Measurements from ENCODE around the gene KRTAP2-4.
"Not testable (repeated sequence)": the region's sequence is repeated elsewhere in the genome, so short reads cannot be mapped to it uniquely, and the experiment has no call there.

The KRTAP2-4 gene

GRCh38 chr17:41071606-41072360 is 6.1 kb upstream of the KRTAP2-4 start:
- no peak for DNase-seq (ENCODE audit: low read depth)

- no peak for DNase-seq (ENCODE audit: low read depth)
These were observed 3.4 kb upstream of the KRTAP2-4 start for GRCh38 chr17:41069031-41069430.

GRCh38 chr17:41067281-41067680 is 1.6 kb upstream of the KRTAP2-4 start:
- DNase-seq (ENCODE audit: low read depth), result no peak

GRCh38 chr17:41065016-41065689 is 526 bp downstream of the KRTAP2-4 start:
- DNase-seq (ENCODE audit: low read depth), result not testable (repeated sequence)

GRCh38 chr17:41064301-41064700 is 1.4 kb downstream of the KRTAP2-4 start:
- DNase-seq (ENCODE audit: low read depth), result no peak

GRCh38 chr17:41063449-41063848 is 2.2 kb downstream of the KRTAP2-4 start:
- DNase-seq (ENCODE audit: low read depth), result no peak

- DNase-seq (ENCODE audit: low read depth), result no peak
These were observed 3.7 kb downstream of the KRTAP2-4 start for GRCh38 chr17:41061964-41062363.

GRCh38 chr17:41060052-41060604 is 5.6 kb downstream of the KRTAP2-4 start, which contains the start of gene KRTAP2-3:
TSS of gene KRTAP2-3 (minus strand) at chr17:41060114. CDS start at chr17:41060050, 64 bp downstream.
- DNase-seq (ENCODE audit: low read depth), result no peak

GRCh38 chr17:41059276-41060051 is 6.2 kb downstream of the KRTAP2-4 start:
- DNase-seq (ENCODE audit: low read depth), result not testable (repeated sequence)

GRCh38 chr17:41058741-41059140 is 6.9 kb downstream of the KRTAP2-4 start:
- no peak for DNase-seq (ENCODE audit: low read depth)

- DNase-seq (ENCODE audit: low read depth), result no peak
These were observed 8.1 kb downstream of the KRTAP2-4 start for GRCh38 chr17:41057547-41057946.

- not testable (repeated sequence) for DNase-seq (ENCODE audit: low read depth)
These were observed 10.5 kb downstream of the KRTAP2-4 start, which contains the start of gene KRTAP2-2 for GRCh38 chr17:41055130-41055529. TSS of gene KRTAP2-2 (minus strand) at chr17:41055230. CDS start at chr17:41055211, 19 bp downstream.

- DNase-seq (ENCODE audit: low read depth), result not testable (repeated sequence)
These were observed 11.1 kb downstream of the KRTAP2-4 start for GRCh38 chr17:41054556-41054955.

GRCh38 chr17:41054025-41054424 is 11.7 kb downstream of the KRTAP2-4 start:
- DNase-seq (ENCODE audit: low read depth), result no peak

GRCh38 chr17:41052566-41052965 is 13.1 kb downstream of the KRTAP2-4 start:
- no peak for DNase-seq (ENCODE audit: low read depth)

- DNase-seq (ENCODE audit: low read depth), result no peak
These were observed 16.6 kb downstream of the KRTAP2-4 start for GRCh38 chr17:41049110-41049509.

- no peak for DNase-seq (ENCODE audit: low read depth)
These were observed 17.2 kb downstream of the KRTAP2-4 start for GRCh38 chr17:41048441-41048840.

GRCh38 chr17:41046735-41047465 is 18.8 kb downstream of the KRTAP2-4 start, which contains the start of gene KRTAP2-1:
TSS of gene KRTAP2-1 (minus strand) at chr17:41047316. CDS start at chr17:41047267, 49 bp downstream.
- DNase-seq (ENCODE audit: low read depth), result not testable (repeated sequence)

GRCh38 chr17:41042953-41043352 is 22.7 kb downstream of the KRTAP2-4 start:
- DNase-seq (ENCODE audit: low read depth), result no peak

- DNase-seq (ENCODE audit: low read depth), result not testable (repeated sequence)
These were observed 24.7 kb downstream of the KRTAP2-4 start, which contains the start of gene KRTAP1-1 for GRCh38 chr17:41040783-41041571. TSS of gene KRTAP1-1 (minus strand) at chr17:41041450. CDS start at chr17:41041397, 53 bp downstream.
